Measurements from ENCODE around the gene CCDC187. TPM values are rescaled to one million over a fixed set of nuclear protein-coding genes. Genes with fewer than 3 reads are reported as not detected.

CCDC187 gene
- total RNA-seq, 1 donor from 2014 or later: not detected

DNA sequence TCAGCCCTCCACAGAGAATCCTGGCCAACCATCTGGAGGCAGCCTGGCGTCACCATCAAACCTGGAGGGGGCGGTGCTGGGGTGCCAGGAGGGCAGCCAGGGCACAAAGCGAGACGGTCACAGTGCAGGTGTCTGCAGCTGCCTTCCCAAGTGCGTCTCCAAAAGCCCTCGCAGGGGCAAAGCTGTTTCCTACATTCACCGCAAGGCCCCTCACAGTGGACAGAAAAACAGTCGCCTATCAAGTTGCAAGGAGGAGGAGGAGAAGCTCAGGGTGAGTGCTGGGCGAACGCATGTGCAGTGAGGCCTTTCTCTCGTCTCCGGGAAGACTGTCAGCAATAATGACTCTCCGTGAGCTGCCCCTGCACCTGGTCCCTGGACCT, 81.0 kb downstream of the CCDC187 start:
- no peak for DNase-seq

GRCh38 chr9:136222166-136222905, 81.6 kb downstream of the CCDC187 start:
- no peak for DNase-seq

GRCh38 chr9:136220017-136220729, 83.7 kb downstream of the CCDC187 start:
- peak; percentile 37 for DNase-seq

DNA sequence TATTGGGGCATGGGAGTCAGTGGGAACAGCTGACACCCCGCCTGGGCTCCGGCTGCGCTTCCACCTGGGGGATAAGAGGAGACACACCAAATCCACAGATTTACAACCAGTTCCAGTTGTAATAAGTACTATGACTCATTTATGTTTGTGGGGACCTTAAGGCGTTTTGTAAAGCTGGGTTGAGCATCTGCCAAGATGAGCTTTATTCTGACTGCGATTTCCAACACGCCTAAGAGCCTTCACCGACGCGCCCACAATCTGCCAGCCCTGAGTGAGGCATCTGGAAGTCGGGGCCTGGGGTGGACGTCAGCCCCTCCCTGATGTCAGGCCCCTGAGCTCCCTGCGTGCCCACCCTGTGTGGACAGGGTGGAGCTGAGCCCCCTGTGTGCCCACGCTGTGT, 84.6 kb downstream of the CCDC187 start:
- no peak for DNase-seq

GRCh38 chr9:136218673-136219072, 85.2 kb downstream of the CCDC187 start:
- no peak for DNase-seq

- no peak for DNase-seq
These were observed 85.6 kb downstream of the CCDC187 start for GRCh38 chr9:136218271-136218670.

GRCh38 chr9:136216541-136217244, 87.2 kb downstream of the CCDC187 start:
- DNase-seq: no peak

- DNase-seq: no peak
These were observed 90.2 kb downstream of the CCDC187 start for GRCh38 chr9:136213733-136214132.

GRCh38 chr9:136212345-136212950, 91.4 kb downstream of the CCDC187 start:
- no peak for DNase-seq

DNA sequence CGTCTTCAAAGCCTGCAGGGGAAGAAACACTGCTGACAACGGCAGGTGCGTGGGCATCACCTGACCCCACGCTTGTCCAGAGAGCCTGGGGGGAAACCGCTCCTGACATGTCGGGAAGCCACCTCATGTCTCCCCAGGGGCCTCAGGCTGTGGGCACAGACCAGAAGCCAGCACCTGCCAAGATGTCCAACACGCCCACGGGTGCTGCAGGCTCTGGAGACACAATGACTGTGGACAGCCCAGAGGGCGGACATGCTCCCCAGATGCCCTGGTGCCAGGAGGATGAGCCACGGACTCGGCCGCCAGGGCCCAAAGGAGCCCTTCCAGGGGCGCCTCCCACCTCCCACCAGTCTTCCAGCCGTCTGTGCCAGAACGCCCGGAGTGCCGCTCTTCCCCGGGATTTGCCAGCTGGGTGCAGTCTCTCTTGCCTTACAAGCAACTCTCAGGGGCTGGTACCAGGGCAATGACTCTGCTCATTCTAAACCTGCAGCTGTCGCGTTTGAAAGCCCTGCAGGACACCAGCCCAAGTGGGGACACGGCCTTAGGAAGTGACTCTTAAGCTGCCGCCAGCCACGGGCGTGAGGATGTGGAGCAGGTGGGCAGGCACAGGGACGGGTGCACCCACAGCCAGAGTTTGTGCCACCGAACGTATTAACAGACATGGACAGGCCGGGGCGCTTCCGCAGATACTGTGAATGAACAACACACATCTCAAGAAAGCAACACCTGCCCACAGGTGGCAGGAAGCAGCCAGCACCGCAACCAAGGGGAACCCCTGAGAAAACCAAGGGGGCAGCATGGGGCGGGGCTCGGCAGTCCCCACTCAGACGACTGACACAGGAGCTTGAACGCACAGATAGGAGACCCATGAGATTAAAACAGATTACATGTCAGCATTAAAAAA, 92.2 kb downstream of the CCDC187 start:
- no peak for DNase-seq

DNA sequence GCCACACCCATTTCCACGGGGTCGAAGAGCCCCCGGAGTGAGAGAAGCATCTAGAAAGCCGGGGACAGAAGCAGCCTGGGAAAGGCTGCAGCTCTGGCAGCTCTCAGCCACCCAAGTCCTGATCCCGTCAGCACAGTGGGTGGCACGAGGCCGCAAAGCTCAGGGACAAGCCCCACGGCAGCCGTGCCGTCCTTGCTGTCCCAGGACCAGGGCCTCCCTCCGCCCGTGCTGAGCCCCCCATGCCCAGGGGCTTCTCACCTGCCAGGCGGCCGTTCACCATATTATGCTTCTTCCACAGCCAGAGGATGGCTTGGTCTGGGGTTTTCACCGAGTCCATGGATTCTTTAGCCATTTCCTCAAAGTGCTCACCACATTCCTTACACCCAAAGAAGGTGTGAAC, 92.9 kb downstream of the CCDC187 start:
- no peak for DNase-seq

- no peak for DNase-seq
These were observed 93.6 kb downstream of the CCDC187 start for GRCh38 chr9:136210276-136210675.

- DNase-seq: no peak
These were observed 94.1 kb downstream of the CCDC187 start for GRCh38 chr9:136209786-136210185.

DNA sequence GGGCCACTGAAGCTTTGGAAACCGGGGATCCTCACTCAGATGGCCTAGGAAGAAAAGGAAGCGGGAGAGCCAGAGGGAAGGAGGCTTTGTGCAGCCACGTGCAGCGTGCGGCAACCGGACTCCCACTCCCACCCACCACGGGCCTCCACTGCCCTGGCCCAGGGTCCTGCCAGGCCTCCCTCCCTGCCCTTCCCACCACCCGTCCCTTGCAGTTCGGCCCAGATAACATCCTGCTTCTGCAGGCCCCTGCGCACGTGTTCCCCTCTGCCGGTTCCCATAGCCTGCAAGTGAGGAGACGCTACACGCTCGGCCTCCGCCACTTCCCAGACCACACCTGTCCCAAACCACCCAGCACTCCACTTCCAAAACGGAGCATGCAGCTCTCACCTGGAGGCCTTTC, 94.7 kb downstream of the CCDC187 start:
- DNase-seq: no peak

- DNase-seq: no peak
These were observed 95.2 kb downstream of the CCDC187 start for GRCh38 chr9:136208675-136209074.

DNA sequence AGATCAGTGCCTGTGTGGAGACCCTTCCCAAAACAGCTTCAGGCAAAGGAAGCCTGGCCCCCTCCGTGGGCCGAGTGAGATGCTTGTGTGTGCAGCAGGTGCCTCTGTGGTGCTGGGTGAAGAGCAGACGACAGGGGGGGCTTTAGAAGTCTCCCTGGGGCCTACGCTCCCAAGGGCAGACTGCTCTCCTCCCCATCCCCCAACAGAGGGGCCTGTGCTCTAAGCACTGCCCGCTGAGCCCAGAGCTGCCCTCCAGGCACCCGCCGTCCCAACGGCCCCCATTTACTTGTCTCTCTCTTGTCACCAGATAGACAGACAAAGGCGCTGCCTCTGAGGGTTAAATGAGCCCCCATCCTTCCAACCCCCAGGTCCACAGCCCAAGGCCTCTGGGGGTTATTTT, 96.3 kb downstream of the CCDC187 start:
- no peak for DNase-seq

GRCh38 chr9:136206602-136207275, 97.2 kb downstream of the CCDC187 start:
- DNase-seq: no peak

DNA sequence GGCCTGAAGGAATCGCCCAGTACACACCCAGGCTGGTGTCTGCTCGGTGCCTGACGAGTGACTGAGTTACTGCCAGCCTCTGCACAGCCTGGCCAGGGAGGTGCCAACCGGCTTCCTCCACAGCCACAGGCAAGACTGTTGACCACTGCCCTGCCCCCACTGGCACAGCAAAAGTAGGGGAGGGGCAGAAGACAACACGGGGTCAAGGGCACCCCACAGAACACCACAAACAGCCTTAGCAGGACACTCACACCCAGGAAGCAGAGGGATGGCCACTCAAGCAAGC, 98.2 kb downstream of the CCDC187 start:
- no peak for DNase-seq

GRCh38 chr9:136204838-136205706, 98.8 kb downstream of the CCDC187 start, which contains the start of gene LHX3:
LHX3 (minus strand) TSS chr9:136205128; CDS start chr9:136205012, 116 bp downstream.
- peak; percentile 43 for DNase-seq

DNA sequence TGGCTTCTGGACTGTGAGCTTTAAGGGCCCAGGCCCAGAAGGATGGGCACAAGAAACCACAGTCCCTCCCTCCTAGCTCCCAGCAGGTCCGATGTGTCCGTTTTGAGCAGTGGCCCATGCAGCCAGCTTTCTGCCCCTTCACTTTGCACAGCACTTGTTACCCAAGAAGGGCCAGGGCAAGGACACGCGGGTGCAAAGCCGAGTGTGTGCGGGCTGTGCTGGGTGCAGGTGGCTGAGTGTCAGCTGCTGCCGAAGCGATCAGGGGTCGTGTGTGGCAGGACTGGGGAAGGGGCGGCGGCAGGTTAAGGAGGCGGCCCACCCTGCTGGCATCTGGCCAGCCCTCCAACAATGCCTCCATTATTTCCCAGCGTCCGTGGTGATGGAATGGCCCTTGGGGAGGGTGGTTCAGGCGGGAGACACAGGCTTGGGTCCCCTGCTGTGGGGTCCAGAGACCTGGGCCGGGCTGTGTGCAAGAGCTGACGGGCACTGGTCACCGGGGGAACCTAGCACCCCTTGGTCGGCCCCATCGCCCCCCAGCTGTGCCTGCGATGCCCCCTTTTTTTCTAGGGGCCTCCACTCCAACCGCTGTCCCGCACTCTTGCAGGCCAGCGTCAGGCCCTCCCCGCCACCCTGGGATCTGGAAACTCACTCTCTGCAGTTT, 99.6 kb downstream of the CCDC187 start:
- no peak for DNase-seq

Measured in dermis blood vessel endothelial cell (primary cell).